ENCODE results near the gene TAF1B. TPM values are rescaled to one million over a fixed set of nuclear protein-coding genes. Genes with fewer than 3 reads are reported as not detected.

The TAF1B gene
- total and polyA plus RNA-seq, 2 donors (not counting 1 experiment from before 2014, with no cell fraction given) = 19.5 to 32.9 TPM

GRCh38 chr2:9811216-9811615, 32.1 kb upstream of the TAF1B start:
- no peak overlapping the region for H2AFZ ChIP-seq (ENCODE audit: low read length)
- H3K79me2 ChIP-seq (ENCODE audit: control insufficient read depth, insufficient read depth, low read length) = no peaks in the 10 kb centered on the region
- no peak overlapping the region for H3K9ac ChIP-seq (ENCODE audit: insufficient read depth, low read length)
- H4K20me1 ChIP-seq (ENCODE audit: control insufficient read depth, extremely low read depth, insufficient read depth, low read length) = no peaks in the 10 kb centered on the region
- H3K4me2 ChIP-seq (ENCODE audit: extremely low read depth, insufficient read depth, low read length) = no peak overlapping the region
- no peaks in the 10 kb centered on the region for H3K4me1 ChIP-seq (ENCODE audit: control insufficient read depth, extremely low read depth, insufficient read depth, low read length)
- TF ChIP-seq EZH2 (IDR thresholded peaks at IDR 0.05; ENCODE audit: low read length, missing control alignments) = no peak
- no peak for TF ChIP-seq CTCF (conservative IDR thresholded peaks at IDR 0.05 in 1 of 2, IDR thresholded peaks at IDR 0.05 in 1 of 2; ENCODE audit: low read depth in 1 of 2, low read length in 2 of 2)
- no peak overlapping the region for H3K4me3 ChIP-seq (replicated peaks in 1 of 4; ENCODE audit: control extremely low read depth in 1 of 4, insufficient read depth in 1 of 4, low read depth in 3 of 4, low read length in 4 of 4)
- no peak for DNase-seq (ENCODE audit: low read depth in 2 of 2)
- H3K27me3 ChIP-seq (ENCODE audit: control insufficient read depth, insufficient read depth, low read length) = no peaks in the 10 kb centered on the region
- H3K36me3 ChIP-seq (ENCODE audit: control insufficient read depth, insufficient read depth, low read length) = no peaks in the 10 kb centered on the region
- H3K27ac ChIP-seq (ENCODE audit: insufficient read depth, low read length) = no peak overlapping the region
- H3K9me3 ChIP-seq (ENCODE audit: control insufficient read depth, insufficient read depth, low read depth, low read length) = no peaks in the 10 kb centered on the region

- no peaks in the 10 kb centered on the region for H3K79me2 ChIP-seq (ENCODE audit: control insufficient read depth, insufficient read depth, low read length)
- no peaks in the 10 kb centered on the region for H3K9me3 ChIP-seq (ENCODE audit: control insufficient read depth, insufficient read depth, low read depth, low read length)
- no peak overlapping the region for H3K4me2 ChIP-seq (ENCODE audit: extremely low read depth, insufficient read depth, low read length)
- no peaks in the 10 kb centered on the region for H4K20me1 ChIP-seq (ENCODE audit: control insufficient read depth, extremely low read depth, insufficient read depth, low read length)
- no peak for DNase-seq (ENCODE audit: low read depth in 2 of 2)
- H3K4me1 ChIP-seq (ENCODE audit: control insufficient read depth, extremely low read depth, insufficient read depth, low read length) = no peaks in the 10 kb centered on the region
- no peak overlapping the region for H3K9ac ChIP-seq (ENCODE audit: insufficient read depth, low read length)
- H3K36me3 ChIP-seq (ENCODE audit: control insufficient read depth, insufficient read depth, low read length) = no peaks in the 10 kb centered on the region
- no peak overlapping the region for H3K27ac ChIP-seq (ENCODE audit: insufficient read depth, low read length)
- H3K27me3 ChIP-seq (ENCODE audit: control insufficient read depth, insufficient read depth, low read length) = no peaks in the 10 kb centered on the region
- TF ChIP-seq EZH2 (IDR thresholded peaks at IDR 0.05; ENCODE audit: low read length, missing control alignments) = no peak
- no peak for TF ChIP-seq CTCF (conservative IDR thresholded peaks at IDR 0.05 in 1 of 2, IDR thresholded peaks at IDR 0.05 in 1 of 2; ENCODE audit: low read depth in 1 of 2, low read length in 2 of 2)
- H2AFZ ChIP-seq (ENCODE audit: low read length) = no peak overlapping the region
- no peak overlapping the region for H3K4me3 ChIP-seq (replicated peaks in 1 of 4; ENCODE audit: control extremely low read depth in 1 of 4, insufficient read depth in 1 of 4, low read depth in 3 of 4, low read length in 4 of 4)
Observed at GRCh38 chr2:9811679-9812511, 31.4 kb upstream of the TAF1B start.

GRCh38 chr2:9812945-9813311, 30.3 kb upstream of the TAF1B start:
- no peaks in the 10 kb centered on the region for H3K79me2 ChIP-seq (ENCODE audit: control insufficient read depth, insufficient read depth, low read length)
- H3K4me1 ChIP-seq (ENCODE audit: control insufficient read depth, extremely low read depth, insufficient read depth, low read length) = no peaks in the 10 kb centered on the region
- no peak overlapping the region for H3K9ac ChIP-seq (ENCODE audit: insufficient read depth, low read length)
- H3K36me3 ChIP-seq (ENCODE audit: control insufficient read depth, insufficient read depth, low read length) = no peaks in the 10 kb centered on the region
- no peak overlapping the region for H3K27ac ChIP-seq (ENCODE audit: insufficient read depth, low read length)
- no peaks in the 10 kb centered on the region for H4K20me1 ChIP-seq (ENCODE audit: control insufficient read depth, extremely low read depth, insufficient read depth, low read length)
- DNase-seq (ENCODE audit: low read depth in 2 of 2) = no peak
- H3K9me3 ChIP-seq (ENCODE audit: control insufficient read depth, insufficient read depth, low read depth, low read length) = no peaks in the 10 kb centered on the region
- H2AFZ ChIP-seq (ENCODE audit: low read length) = no peak overlapping the region
- TF ChIP-seq EZH2 (IDR thresholded peaks at IDR 0.05; ENCODE audit: low read length, missing control alignments) (no peak), CTCF (conservative IDR thresholded peaks at IDR 0.05 in 1 of 2, IDR thresholded peaks at IDR 0.05 in 1 of 2; ENCODE audit: low read depth in 1 of 2, low read length in 2 of 2) (no peak)
- H3K4me3 ChIP-seq (replicated peaks in 1 of 4; ENCODE audit: control extremely low read depth in 1 of 4, insufficient read depth in 1 of 4, low read depth in 3 of 4, low read length in 4 of 4) = no peak overlapping the region
- no peak overlapping the region for H3K4me2 ChIP-seq (ENCODE audit: extremely low read depth, insufficient read depth, low read length)
- H3K27me3 ChIP-seq (ENCODE audit: control insufficient read depth, insufficient read depth, low read length) = no peaks in the 10 kb centered on the region
